ENCODE results near the gene IGFBPL1. TPM values are rescaled to one million over a fixed set of nuclear protein-coding genes. Genes with fewer than 3 reads are reported as not detected.

IGFBPL1 gene
- total and polyA plus RNA-seq, 8 donors, result 0.23 to 4.8 (median 1.7) TPM; not detected in 3

GRCh38 chr9:38372762-38373619, 51.3 kb downstream of the IGFBPL1 start:
- Histone ChIP-seq H3K4me1 (peaks cover 0 to 8% (median 0%) of the 10 kb centered on the region in 4 donors), H3K9me3 (no peaks in the 10 kb centered on the region), H3K27ac (peak overlapping the region in 1 of 5 donors; percentile 80), H3K27me3 (no peaks in the 10 kb centered on the region), H3K4me3 (no peak overlapping the region), H3K36me3 (no peaks in the 10 kb centered on the region)
- peak in 1 of 2 donors; percentile 63 for DNase-seq
- no peak for TF ChIP-seq POLR2AphosphoS5 (IDR thresholded peaks at IDR 0.05)
- no peak for TF ChIP-seq POLR2A (IDR thresholded peaks at IDR 0.05)
- TF ChIP-seq CTCF (IDR thresholded peaks at IDR 0.05), result no peak
- TF ChIP-seq EP300 (IDR thresholded peaks at IDR 0.05), result no peak
- WGBS, 5 donors, result 62 to 70% (median 66%) methylated on average over 10 of the region's 10 CpGs
- intact Hi-C loops (cut with DNase I; ENCODE audit: low total_unique reads), result loop anchor here (5.0 kb wide), 1 partner anchor 34 kb away; no protein-coding TSS in a partner anchor

GRCh38 chr9:38371495-38371894, 52.8 kb downstream of the IGFBPL1 start:
- Histone ChIP-seq H3K27me3 (no peaks in the 10 kb centered on the region), H3K36me3 (no peaks in the 10 kb centered on the region), H3K27ac (no peak overlapping the region), H3K4me3 (no peak overlapping the region), H3K4me1 (peaks cover 0 to 8% (median 0%) of the 10 kb centered on the region in 4 donors), H3K9me3 (no peaks in the 10 kb centered on the region)
- DNase-seq, result peak; percentile 52 to 83
- WGBS, 5 donors, result 71 to 84% (median 79%) methylated on average over 2 of the region's 2 CpGs
- intact Hi-C loops (cut with DNase I; ENCODE audit: low total_unique reads), result loop anchor here (5.0 kb wide), 1 partner anchor 36 kb away; no protein-coding TSS in a partner anchor
- TF ChIP-seq POLR2AphosphoS5 (IDR thresholded peaks at IDR 0.05) (no peak), EP300 (IDR thresholded peaks at IDR 0.05) (no peak), POLR2A (IDR thresholded peaks at IDR 0.05) (no peak), CTCF (IDR thresholded peaks at IDR 0.05) (peak in 5 of 7 experiments; percentile 8 to 57 (median 30))

GRCh38 chr9:38370176-38370575, 54.1 kb downstream of the IGFBPL1 start:
- H3K4me1 ChIP-seq, result peaks cover 0 to 6% (median 0%) of the 10 kb centered on the region in 4 donors
- H3K36me3 ChIP-seq, result no peaks in the 10 kb centered on the region
- no peak for DNase-seq
- H3K27me3 ChIP-seq, result no peaks in the 10 kb centered on the region
- intact Hi-C loops (cut with DNase I; ENCODE audit: low total_unique reads), result loop anchor here (5.0 kb wide), 1 partner anchor 37 kb away; no protein-coding TSS in a partner anchor
- H3K4me3 ChIP-seq, result no peak overlapping the region
- 38 to 50% (median 44%) methylated on average over 3 to 4 of the region's 4 CpGs for WGBS, 5 donors
- no peak overlapping the region for H3K27ac ChIP-seq
- no peaks in the 10 kb centered on the region for H3K9me3 ChIP-seq
- TF ChIP-seq EP300 (IDR thresholded peaks at IDR 0.05) (no peak), CTCF (IDR thresholded peaks at IDR 0.05) (no peak), POLR2AphosphoS5 (IDR thresholded peaks at IDR 0.05) (no peak), POLR2A (IDR thresholded peaks at IDR 0.05) (no peak)

- Histone ChIP-seq H3K27me3 (no peaks in the 10 kb centered on the region), H3K27ac (no peak overlapping the region), H3K9me3 (no peaks in the 10 kb centered on the region), H3K4me1 (peaks cover 0 to under 1% (median 0%) of the 10 kb centered on the region in 4 donors), H3K4me3 (no peak overlapping the region), H3K36me3 (no peaks in the 10 kb centered on the region)
- TF ChIP-seq EP300 (IDR thresholded peaks at IDR 0.05) (no peak), POLR2AphosphoS5 (IDR thresholded peaks at IDR 0.05) (no peak), CTCF (IDR thresholded peaks at IDR 0.05) (no peak), POLR2A (IDR thresholded peaks at IDR 0.05) (no peak)
- intact Hi-C loops (cut with DNase I; ENCODE audit: low total_unique reads), result no loop called here
- no peak for DNase-seq
- WGBS, 5 donors, result 62 to 77% (median 71%) methylated on average over 2 of the region's 2 CpGs
Measured at GRCh38 chr9:38368731-38369130, 55.5 kb downstream of the IGFBPL1 start.

All from stomach (tissue), 9 donors.